HepG2 (cell line): ENCODE measurements around the gene SNAP25.

ENCODE experiments used
- EP300 ChIP-seq, 3 experiments: sonication (generic) in 1 of 3; formaldehyde crosslinking in 1 of 3; IDR thresholded peaks; 2 replicates each; pipeline versions ENCODE4 v1.5.1 to v1.6.1; 2011 to 2020; ENCODE audit warnings: low read depth in 2 of 3, low read length in 2 of 3, borderline replicate concordance in 1 of 3, improper control_type of control experiment in 1 of 3, mild to moderate bottlenecking in 1 of 3, missing genetic modification reagents in 1 of 3, moderate library complexity in 1 of 3
- EZH2 ChIP-seq: conservative IDR thresholded peaks from 2 replicates; pipeline ENCODE4 v1.6.1; 2012; ENCODE audit warnings: mild to moderate bottlenecking, low read depth, low read length, moderate library complexity
- HDAC6 ChIP-seq: fragments of 200-600 bp; sonication (generic); IDR thresholded peaks from 2 replicates; pipeline ENCODE4 v1.7.0; 2017; ENCODE audit warnings: mild to moderate bottlenecking, antibody characterized with exemption, low read length, low read depth
- JUN ChIP-seq: sonication (generic); formaldehyde crosslinking; IDR thresholded peaks from 2 replicates; pipeline ENCODE4 v1.4.0; 2020; ENCODE audit warnings: mild to moderate bottlenecking, missing genetic modification reagents
- KDM6A ChIP-seq: IDR thresholded peaks from 2 replicates; pipeline ENCODE4 v1.6.1; 2016; ENCODE audit warnings: low read depth
- MTA1 ChIP-seq: sonication (generic); formaldehyde crosslinking; IDR thresholded peaks from 2 replicates; pipeline ENCODE4 v1.4.0; 2020; ENCODE audit warnings: missing genetic modification reagents, mild to moderate bottlenecking, borderline replicate concordance
- MYC ChIP-seq: sonication (generic); formaldehyde crosslinking; IDR thresholded peaks from 2 replicates; pipeline ENCODE4 v1.9.0; 2021; ENCODE audit warnings: missing genetic modification reagents, borderline replicate concordance
- POLR2AphosphoS5 ChIP-seq: IDR thresholded peaks from 2 replicates; pipeline ENCODE4 v1.6.1; 2012; ENCODE audit warnings: low read depth, low read length
- RAD21 ChIP-seq: fragments of 450-650 bp; formaldehyde crosslinking; IDR thresholded peaks from 2 replicates; pipeline ENCODE4 v1.5.0; 2020; ENCODE audit warnings: mild to moderate bottlenecking
- SMC3 ChIP-seq: IDR thresholded peaks from 2 replicates; pipeline ENCODE4 v1.6.1; 2011; ENCODE audit warnings: low read length, improper control_type of control experiment
- ZNF501 ChIP-seq: sonication (generic); formaldehyde crosslinking; IDR thresholded peaks from 2 replicates; pipeline ENCODE4 v1.5.1; 2020; ENCODE audit warnings: mild to moderate bottlenecking, moderate library complexity, missing genetic modification reagents
- ZNF768 ChIP-seq: sonication (generic); formaldehyde crosslinking; IDR thresholded peaks from 2 replicates; pipeline ENCODE4 v1.4.0; 2020; ENCODE audit warnings: missing genetic modification reagents
- TF ChIP-seq, protein P1 (sequence below): IDR thresholded peaks from 2 replicates; pipeline ENCODE4 v1.6.1; 2012; ENCODE audit warnings: inconsistent platforms
- TF ChIP-seq, protein P2 (sequence below): conservative IDR thresholded peaks from 2 replicates; pipeline ENCODE4 v1.6.1; 2018; ENCODE audit warnings: missing genetic modification reagents

DNA sequence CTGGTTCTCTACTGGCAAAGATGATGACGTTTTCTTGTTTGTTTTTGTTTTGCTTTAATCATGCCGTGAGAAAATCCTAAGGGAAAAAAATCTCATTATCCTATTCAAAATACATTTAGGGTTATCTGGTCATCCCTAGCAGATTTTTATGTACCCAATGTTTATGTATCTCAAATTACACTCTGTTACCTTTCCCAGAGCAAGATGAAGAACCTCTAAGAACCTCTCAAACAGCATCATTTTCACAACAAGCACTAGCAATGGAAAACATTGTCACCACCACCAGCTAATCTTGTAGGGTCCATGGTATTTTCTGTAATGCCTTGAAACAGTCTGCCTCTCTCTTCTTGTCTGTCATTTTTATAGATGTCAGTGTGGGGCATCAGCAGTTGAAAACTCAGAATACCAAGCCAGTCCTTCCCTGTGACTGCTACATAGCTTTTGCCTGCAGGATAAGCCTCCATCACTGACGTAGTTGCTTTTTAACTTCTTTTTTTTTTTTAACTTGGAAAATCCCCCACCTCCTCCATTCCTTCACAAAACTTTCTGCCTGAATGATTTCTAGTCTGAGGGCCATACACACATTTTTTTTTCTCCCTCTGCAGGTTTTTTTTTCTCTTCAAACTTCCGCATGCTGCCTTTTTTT is 2.4 kb upstream of the SNAP25 start:
- no peak for TF ChIP-seq RAD21 (CRISPR knock-in tag)
- no peak for TF ChIP-seq JUN
- no peak for TF ChIP-seq MTA1 (CRISPR knock-in tag)
- TF ChIP-seq ZNF768 (CRISPR knock-in tag), result no peak
- TF ChIP-seq SMC3, result no peak
- no peak for TF ChIP-seq KDM6A (CRISPR knock-in tag)
- TF ChIP-seq MYC (CRISPR knock-in tag), result no peak
- no peak for TF ChIP-seq POLR2AphosphoS5
- TF ChIP-seq ZNF501 (CRISPR knock-in tag), result no peak
- no peak for TF ChIP-seq EZH2
- TF ChIP-seq, protein P1, sequence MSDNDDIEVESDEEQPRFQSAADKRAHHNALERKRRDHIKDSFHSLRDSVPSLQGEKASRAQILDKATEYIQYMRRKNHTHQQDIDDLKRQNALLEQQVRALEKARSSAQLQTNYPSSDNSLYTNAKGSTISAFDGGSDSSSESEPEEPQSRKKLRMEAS, result no peak
- no peak for TF ChIP-seq HDAC6
- no peak for TF ChIP-seq EP300 (IDR thresholded peaks at IDR 0.05; ENCODE audit: low read depth in 2 of 2, low read length in 2 of 2)
- TF ChIP-seq EP300 (CRISPR knock-in tag; IDR thresholded peaks at IDR 0.05; ENCODE audit: borderline replicate concordance), result no peak
- TF ChIP-seq, protein P2, sequence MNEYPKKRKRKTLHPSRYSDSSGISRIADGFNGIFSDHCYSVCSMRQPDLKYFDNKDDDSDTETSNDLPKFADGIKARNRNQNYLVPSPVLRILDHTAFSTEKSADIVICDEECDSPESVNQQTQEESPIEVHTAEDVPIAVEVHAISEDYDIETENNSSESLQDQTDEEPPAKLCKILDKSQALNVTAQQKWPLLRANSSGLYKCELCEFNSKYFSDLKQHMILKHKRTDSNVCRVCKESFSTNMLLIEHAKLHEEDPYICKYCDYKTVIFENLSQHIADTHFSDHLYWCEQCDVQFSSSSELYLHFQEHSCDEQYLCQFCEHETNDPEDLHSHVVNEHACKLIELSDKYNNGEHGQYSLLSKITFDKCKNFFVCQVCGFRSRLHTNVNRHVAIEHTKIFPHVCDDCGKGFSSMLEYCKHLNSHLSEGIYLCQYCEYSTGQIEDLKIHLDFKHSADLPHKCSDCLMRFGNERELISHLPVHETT (CRISPR knock-in tag), result no peak
